GM12878 (cell line): ENCODE data around the gene ZNF302.

Experiments
- BCL11A ChIP-seq: IDR thresholded peaks from 2 replicates; pipeline ENCODE4 v1.6.1; 2011; ENCODE audit warnings: low read depth, low read length
- EZH2 ChIP-seq: IDR thresholded peaks from 2 replicates; pipeline ENCODE4 v1.6.1; 2012; ENCODE audit warnings: low read depth, mild to moderate bottlenecking, control low read depth, inconsistent platforms, low read length, borderline replicate concordance; ENCODE audit not compliant: control insufficient read depth
- SP1 ChIP-seq: IDR thresholded peaks from one replicate; pipeline ENCODE4 v1.6.1; 2011; ENCODE audit warnings: low read depth, low read length
- TF ChIP-seq, protein P1 (sequence below), 3 experiments: IDR thresholded peaks in 2 of 3; conservative IDR thresholded peaks in 1 of 3; 2 replicates each; pipeline ENCODE4 v1.5.1; 2011; ENCODE audit warnings: low read depth in 3 of 3, low read length in 3 of 3, mild to moderate bottlenecking in 3 of 3, control low read depth in 2 of 3, moderate library complexity in 2 of 3, inconsistent platforms in 1 of 3, mixed read lengths in 1 of 3; ENCODE audit not compliant: control insufficient read depth in 2 of 3, insufficient read depth in 1 of 3; ENCODE audit errors: extremely low read depth in 1 of 3
- TF ChIP-seq, protein P2 (sequence below): fragments of 450-650 bp; IDR thresholded peaks from 2 replicates; pipeline ENCODE4 v1.6.1; 2017; ENCODE audit warnings: mild to moderate bottlenecking

DNA sequence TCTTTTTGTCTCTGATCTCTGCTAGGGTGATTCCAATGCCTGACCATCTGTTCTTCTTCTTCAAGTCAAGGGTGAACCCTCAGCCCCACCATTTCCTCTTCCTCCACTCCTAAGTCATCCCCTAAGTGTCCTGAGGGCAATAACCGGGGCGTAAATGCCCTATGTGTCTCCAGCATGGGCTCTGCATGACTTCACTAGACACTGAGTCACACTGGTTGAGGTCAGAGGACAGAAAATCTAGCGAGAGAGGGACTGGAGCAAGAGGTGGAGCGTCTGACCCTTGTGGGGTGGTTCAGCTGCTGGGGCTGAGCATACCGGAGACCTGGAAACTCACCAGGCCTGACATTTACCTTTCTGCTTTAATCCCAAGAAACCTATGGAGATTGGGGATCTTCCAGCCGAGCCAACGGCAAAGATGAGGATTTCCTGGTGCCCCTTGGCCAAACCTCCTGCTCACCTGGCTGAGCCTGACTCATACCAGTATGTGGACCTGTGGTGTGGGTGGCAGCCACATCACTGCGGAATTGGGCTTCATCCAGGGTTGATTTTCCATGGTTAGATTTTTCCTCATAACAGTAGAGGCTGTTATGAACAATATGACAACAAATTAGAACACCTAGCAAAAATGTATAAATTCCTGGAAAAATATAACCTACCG, 27.5 kb upstream of the ZNF302 start:
- TF ChIP-seq BCL11A = no peak
- TF ChIP-seq, protein P1, sequence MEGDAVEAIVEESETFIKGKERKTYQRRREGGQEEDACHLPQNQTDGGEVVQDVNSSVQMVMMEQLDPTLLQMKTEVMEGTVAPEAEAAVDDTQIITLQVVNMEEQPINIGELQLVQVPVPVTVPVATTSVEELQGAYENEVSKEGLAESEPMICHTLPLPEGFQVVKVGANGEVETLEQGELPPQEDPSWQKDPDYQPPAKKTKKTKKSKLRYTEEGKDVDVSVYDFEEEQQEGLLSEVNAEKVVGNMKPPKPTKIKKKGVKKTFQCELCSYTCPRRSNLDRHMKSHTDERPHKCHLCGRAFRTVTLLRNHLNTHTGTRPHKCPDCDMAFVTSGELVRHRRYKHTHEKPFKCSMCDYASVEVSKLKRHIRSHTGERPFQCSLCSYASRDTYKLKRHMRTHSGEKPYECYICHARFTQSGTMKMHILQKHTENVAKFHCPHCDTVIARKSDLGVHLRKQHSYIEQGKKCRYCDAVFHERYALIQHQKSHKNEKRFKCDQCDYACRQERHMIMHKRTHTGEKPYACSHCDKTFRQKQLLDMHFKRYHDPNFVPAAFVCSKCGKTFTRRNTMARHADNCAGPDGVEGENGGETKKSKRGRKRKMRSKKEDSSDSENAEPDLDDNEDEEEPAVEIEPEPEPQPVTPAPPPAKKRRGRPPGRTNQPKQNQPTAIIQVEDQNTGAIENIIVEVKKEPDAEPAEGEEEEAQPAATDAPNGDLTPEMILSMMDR (IDR thresholded peaks at IDR 0.05 in 2 of 3, conservative IDR thresholded peaks at IDR 0.05 in 1 of 3; ENCODE audit: control insufficient read depth in 2 of 3, extremely low read depth in 1 of 3, insufficient read depth in 1 of 3, low read depth in 3 of 3, low read length in 3 of 3) = no peak
- TF ChIP-seq EZH2 = no peak
- TF ChIP-seq, protein P2, sequence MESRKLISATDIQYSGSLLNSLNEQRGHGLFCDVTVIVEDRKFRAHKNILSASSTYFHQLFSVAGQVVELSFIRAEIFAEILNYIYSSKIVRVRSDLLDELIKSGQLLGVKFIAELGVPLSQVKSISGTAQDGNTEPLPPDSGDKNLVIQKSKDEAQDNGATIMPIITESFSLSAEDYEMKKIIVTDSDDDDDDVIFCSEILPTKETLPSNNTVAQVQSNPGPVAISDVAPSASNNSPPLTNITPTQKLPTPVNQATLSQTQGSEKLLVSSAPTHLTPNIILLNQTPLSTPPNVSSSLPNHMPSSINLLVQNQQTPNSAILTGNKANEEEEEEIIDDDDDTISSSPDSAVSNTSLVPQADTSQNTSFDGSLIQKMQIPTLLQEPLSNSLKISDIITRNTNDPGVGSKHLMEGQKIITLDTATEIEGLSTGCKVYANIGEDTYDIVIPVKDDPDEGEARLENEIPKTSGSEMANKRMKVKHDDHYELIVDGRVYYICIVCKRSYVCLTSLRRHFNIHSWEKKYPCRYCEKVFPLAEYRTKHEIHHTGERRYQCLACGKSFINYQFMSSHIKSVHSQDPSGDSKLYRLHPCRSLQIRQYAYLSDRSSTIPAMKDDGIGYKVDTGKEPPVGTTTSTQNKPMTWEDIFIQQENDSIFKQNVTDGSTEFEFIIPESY = no peak
- TF ChIP-seq SP1 = no peak
